ENCODE results near the gene KCNQ1OT1. TPM values are rescaled to one million over a fixed set of nuclear protein-coding genes. Genes with fewer than 3 reads are reported as not detected.
A peak's percentile ranks its signal among the peaks of the same experiment; 100 is the strongest.

KCNQ1OT1 gene
- total RNA-seq, 1 donor from 2014 or later, result 14.3 TPM

GRCh38 chr11:2742611-2743426 is 43.0 kb upstream of the KCNQ1OT1 start:
- DNase-seq, result peak; percentile 7
- no peaks in the 10 kb centered on the region for H3K36me3 Mint-ChIP-seq (ENCODE audit: unreplicated experiment)
- peaks cover 6% of the 10 kb centered on the region for H3K9me3 Mint-ChIP-seq (ENCODE audit: unreplicated experiment)
- H3K4me3 Mint-ChIP-seq (ENCODE audit: unreplicated experiment), result no peak overlapping the region
- peaks cover 6% of the 10 kb centered on the region for H3K4me1 Mint-ChIP-seq (ENCODE audit: low read depth, unreplicated experiment)
- TF ChIP-seq CTCF (IDR thresholded peaks at IDR 0.05; ENCODE audit: partially characterized antibody, unreplicated experiment), result no peak
- no peak overlapping the region for H3K27ac Mint-ChIP-seq (ENCODE audit: unreplicated experiment)
- peaks cover 2% of the 10 kb centered on the region for H3K27me3 Mint-ChIP-seq (ENCODE audit: unreplicated experiment)

- peaks cover 2% of the 10 kb centered on the region for H3K27me3 Mint-ChIP-seq (ENCODE audit: unreplicated experiment)
- H3K27ac Mint-ChIP-seq (ENCODE audit: unreplicated experiment), result no peak overlapping the region
- H3K9me3 Mint-ChIP-seq (ENCODE audit: unreplicated experiment), result peaks cover 6% of the 10 kb centered on the region
Measured at GRCh38 chr11:2742201-2742600, 42.4 kb upstream of the KCNQ1OT1 start.

GRCh38 chr11:2741377-2742131 is 41.8 kb upstream of the KCNQ1OT1 start:
- TF ChIP-seq CTCF (IDR thresholded peaks at IDR 0.05; ENCODE audit: partially characterized antibody, unreplicated experiment), result no peak
- H3K9me3 Mint-ChIP-seq (ENCODE audit: unreplicated experiment), result peaks cover 6% of the 10 kb centered on the region
- H3K27me3 Mint-ChIP-seq (ENCODE audit: unreplicated experiment), result peaks cover 2% of the 10 kb centered on the region
- H3K4me1 Mint-ChIP-seq (ENCODE audit: low read depth, unreplicated experiment), result peaks cover 6% of the 10 kb centered on the region
- DNase-seq, result peak; percentile 10
- H3K36me3 Mint-ChIP-seq (ENCODE audit: unreplicated experiment), result no peaks in the 10 kb centered on the region
- H3K4me3 Mint-ChIP-seq (ENCODE audit: unreplicated experiment), result no peak overlapping the region
- H3K27ac Mint-ChIP-seq (ENCODE audit: unreplicated experiment), result no peak overlapping the region

More at GRCh38 chr11:2742201-2742600, 42.4 kb upstream of the KCNQ1OT1 start:
- peak; percentile 13 for DNase-seq
- Mint-ChIP-seq H3K4me3 (ENCODE audit: unreplicated experiment) (no peak overlapping the region), H3K4me1 (ENCODE audit: low read depth, unreplicated experiment) (peaks cover 6% of the 10 kb centered on the region), H3K36me3 (ENCODE audit: unreplicated experiment) (no peaks in the 10 kb centered on the region)
- TF ChIP-seq CTCF (IDR thresholded peaks at IDR 0.05; ENCODE audit: partially characterized antibody, unreplicated experiment), result no peak

- Mint-ChIP-seq H3K36me3 (ENCODE audit: unreplicated experiment) (no peaks in the 10 kb centered on the region), H3K27ac (ENCODE audit: unreplicated experiment) (no peak overlapping the region), H3K4me3 (ENCODE audit: unreplicated experiment) (no peak overlapping the region), H3K9me3 (ENCODE audit: unreplicated experiment) (peaks cover 6% of the 10 kb centered on the region), H3K27me3 (ENCODE audit: unreplicated experiment) (peaks cover 5% of the 10 kb centered on the region), H3K4me1 (ENCODE audit: low read depth, unreplicated experiment) (peaks cover 6% of the 10 kb centered on the region)
- DNase-seq, result peak; percentile 10
- TF ChIP-seq CTCF (IDR thresholded peaks at IDR 0.05; ENCODE audit: partially characterized antibody, unreplicated experiment), result no peak
Measured at GRCh38 chr11:2741006-2741376, 41.2 kb upstream of the KCNQ1OT1 start.

All from glutamatergic neuron (in vitro differentiated cells).